RWPE1 (cell line): ENCODE measurements around the gene WNT4.

Source experiments
- CTCF ChIA-PET: fragments of 350-600 bp; sonication (Branson Sonifier 250); formaldehyde crosslinking; extraction: SDS; loops from one replicate; lab custom pipeline; 2021; lab: Yijun Ruan, JAX
- POLR2A ChIA-PET: fragments of 400-600 bp; formaldehyde crosslinking; extraction: SDS; loops from one replicate; lab custom pipeline; 2020; ENCODE audit warnings: antibody characterized with exemption; ENCODE audit not compliant: low non-redundant PET; lab: Yijun Ruan, JAX
- DNase-seq: peaks from one replicate; pipeline ENCODE4 v3.0.0; 2012; ENCODE audit warnings: low spot score
- H3K27ac ChIP-seq: fragments of 450-650 bp; 2 replicates; pipeline ENCODE4 v1.5.1; 2017
- TF ChIP-seq, protein P1 (sequence below): fragments of 450-650 bp; conservative IDR thresholded peaks from 2 replicates; pipeline ENCODE4 v1.5.1; 2017; ENCODE audit warnings: low read depth, mild to moderate bottlenecking

Gene WNT4

DNA sequence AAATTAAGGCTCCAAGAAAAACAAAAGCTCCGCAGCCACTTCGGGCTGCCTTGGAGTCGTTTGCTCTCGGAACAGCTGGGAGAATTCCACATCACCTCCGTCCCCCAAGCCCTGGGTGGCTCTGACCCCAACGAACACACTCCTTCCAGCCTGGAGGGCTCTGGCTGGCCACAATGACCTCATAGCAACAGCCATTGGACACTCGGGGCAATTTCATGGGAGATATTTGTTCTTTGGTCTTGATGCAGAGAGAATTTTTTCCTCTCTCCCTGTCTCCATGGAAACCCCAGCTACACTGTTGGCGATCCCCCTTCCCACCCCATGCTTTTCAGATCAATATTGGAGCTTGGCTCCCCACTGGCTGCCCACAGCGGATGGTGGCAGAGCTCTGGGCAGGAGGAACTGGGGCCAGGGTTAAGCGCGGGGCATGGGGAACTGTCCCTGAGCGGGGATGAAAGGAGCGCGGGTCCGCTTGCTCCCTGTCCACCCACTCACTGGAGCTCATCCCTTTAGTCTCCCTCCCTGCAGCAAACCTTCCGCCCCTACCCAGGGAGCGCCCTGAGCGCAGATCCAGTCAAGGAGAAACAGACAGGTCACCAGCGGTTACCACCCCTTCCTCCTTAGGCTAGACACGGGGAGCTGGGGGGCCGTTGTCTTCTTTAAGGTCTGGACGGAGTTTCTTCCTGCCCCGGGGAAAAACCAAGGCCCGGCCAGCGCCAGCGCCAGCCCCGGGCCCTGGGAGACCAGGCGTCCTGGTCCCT is 1.2 kb downstream of the WNT4 start:
- ChIA-PET POLR2A (no interaction called here), CTCF (interaction anchor here (0.7 kb wide), 2 partner anchors 53 to 262 kb away, joined by 3 read pairs; no protein-coding TSS in a partner anchor)
- TF ChIP-seq, protein P1, sequence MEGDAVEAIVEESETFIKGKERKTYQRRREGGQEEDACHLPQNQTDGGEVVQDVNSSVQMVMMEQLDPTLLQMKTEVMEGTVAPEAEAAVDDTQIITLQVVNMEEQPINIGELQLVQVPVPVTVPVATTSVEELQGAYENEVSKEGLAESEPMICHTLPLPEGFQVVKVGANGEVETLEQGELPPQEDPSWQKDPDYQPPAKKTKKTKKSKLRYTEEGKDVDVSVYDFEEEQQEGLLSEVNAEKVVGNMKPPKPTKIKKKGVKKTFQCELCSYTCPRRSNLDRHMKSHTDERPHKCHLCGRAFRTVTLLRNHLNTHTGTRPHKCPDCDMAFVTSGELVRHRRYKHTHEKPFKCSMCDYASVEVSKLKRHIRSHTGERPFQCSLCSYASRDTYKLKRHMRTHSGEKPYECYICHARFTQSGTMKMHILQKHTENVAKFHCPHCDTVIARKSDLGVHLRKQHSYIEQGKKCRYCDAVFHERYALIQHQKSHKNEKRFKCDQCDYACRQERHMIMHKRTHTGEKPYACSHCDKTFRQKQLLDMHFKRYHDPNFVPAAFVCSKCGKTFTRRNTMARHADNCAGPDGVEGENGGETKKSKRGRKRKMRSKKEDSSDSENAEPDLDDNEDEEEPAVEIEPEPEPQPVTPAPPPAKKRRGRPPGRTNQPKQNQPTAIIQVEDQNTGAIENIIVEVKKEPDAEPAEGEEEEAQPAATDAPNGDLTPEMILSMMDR = no peak
- no peak for DNase-seq
- peak overlapping the region; percentile 88 for H3K27ac ChIP-seq

DNA sequence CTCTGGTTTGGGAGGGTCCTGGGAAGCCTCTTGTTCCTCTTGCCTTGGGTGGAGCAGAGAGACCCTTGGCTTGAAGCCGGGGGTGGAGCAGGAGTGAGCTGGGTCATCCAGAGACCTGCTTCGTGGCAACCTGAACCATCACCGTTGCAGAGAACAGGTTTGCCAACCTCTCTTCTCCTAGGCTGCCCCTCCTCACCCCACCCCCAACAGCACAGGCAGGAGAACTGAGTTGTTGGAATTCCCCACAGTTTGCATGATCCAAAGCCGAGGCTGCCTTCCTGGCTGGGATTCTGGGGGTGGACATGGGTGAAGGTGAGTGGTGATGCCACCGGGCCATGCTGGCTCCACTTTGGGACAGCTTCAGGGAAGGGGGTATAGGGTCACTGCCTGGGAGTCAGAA is 2.2 kb downstream of the WNT4 start:
- H3K27ac ChIP-seq = peak overlapping the region; percentile 99
- CTCF ChIA-PET = interaction anchor here (0.7 kb wide), 1 partner anchor 246 kb away, joined by 3 read pairs; no protein-coding TSS in a partner anchor
- DNase-seq = no peak
- TF ChIP-seq, protein P1 = no peak
- POLR2A ChIA-PET = no interaction called here

DNA sequence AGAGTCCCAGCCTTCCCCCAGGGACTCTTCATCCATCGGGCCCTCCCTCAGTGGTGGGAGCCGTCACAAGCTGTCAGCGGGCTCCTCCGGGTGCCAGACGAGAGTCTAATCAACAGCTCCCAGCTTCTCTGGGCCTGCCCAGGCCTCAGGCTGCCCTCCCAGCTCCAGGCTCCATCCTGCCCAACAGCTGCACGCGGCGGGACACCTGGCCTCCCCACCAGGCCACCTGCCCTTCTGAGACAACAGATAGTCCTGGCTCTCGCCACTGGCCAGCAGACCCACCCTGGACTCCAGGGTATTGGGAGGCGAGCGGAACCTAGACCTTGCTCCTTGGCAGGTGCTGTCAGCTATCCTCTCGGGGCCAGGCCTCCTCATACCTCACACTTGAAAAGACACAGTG is 3.1 kb downstream of the WNT4 start:
- ChIA-PET POLR2A (no interaction called here), CTCF (interaction anchor here (0.5 to 1.0 kb wide), 2 partner anchors 8 to 94 kb away, joined by 3 to 5 read pairs; no protein-coding TSS in a partner anchor)
- DNase-seq = no peak
- H3K27ac ChIP-seq = peak overlapping the region; percentile 99
- TF ChIP-seq, protein P1 = no peak

DNA sequence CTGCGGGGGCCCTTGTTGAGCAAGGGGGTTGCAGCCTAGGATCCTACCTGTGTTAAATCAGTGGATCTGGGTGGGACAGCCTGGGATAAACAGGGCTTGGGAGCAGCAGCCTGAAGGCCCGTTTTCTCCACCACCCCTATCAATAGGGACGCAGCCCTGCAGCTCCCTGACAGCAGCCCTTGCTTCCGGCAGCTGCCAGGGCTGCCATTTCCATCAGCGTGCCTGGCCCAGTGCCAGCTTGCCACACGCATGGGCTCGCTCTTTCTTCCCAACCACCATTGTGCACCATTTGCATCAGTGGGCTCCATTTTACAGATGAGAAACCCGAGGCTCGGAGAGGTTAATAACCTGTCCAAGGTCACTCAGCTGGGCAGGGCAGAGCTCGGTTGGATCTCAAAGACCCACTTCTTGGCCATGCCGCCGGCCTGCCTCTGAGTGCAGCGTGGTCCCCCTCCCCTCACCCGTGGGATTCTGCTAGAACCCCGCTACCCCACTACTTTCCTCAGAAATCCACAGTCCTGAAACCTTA is 3.8 kb downstream of the WNT4 start:
- POLR2A ChIA-PET = no interaction called here
- no peak for DNase-seq

DNA sequence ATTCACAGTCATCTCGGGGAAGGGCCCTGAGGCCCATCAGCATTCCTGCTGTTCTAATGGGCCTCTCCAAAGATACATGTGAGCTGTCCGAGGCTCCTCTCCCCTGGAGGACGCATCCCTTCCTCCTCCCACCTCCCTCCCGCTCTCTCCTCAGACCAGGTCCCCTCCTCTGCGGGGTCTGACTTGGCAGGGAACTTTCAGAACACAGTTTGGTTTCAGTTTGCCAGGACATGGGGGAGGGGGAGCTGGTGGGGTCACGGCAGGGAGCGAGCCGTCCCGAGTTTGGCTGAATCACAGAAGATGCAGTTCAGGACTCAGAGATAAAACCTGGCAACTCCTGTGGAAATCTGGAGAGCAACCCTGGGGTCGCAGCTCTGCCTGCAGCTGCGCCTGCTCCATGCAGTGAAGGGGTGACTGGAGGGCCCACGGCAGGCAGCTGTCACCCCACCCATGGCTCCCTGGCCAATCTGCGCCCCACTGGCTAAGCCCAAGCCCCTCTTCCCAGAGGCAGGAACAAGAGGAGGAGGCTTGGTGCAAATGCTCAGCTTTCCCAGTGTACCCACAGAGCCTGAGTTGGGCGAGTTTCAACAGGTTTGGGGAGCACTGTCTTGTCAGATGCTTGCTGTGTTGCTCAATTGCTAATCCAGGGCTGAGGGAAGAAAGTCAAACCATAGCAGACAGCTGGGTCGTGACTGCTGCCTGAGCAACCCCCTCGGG is 5.7 kb downstream of the WNT4 start:
- TF ChIP-seq, protein P1 = no peak
- peak; percentile 87 for DNase-seq
- ChIA-PET CTCF (interaction anchor here (1.2 kb wide), 2 partner anchors 278 to 279 kb away, joined by 3 to 7 read pairs; no protein-coding TSS in a partner anchor), POLR2A (no interaction called here)
- H3K27ac ChIP-seq = peak overlapping the region; percentile 99

More for the DNA sequence above, 3.8 kb downstream of the WNT4 start:
- CTCF ChIA-PET = interaction anchor here (0.5 to 1.0 kb wide), 2 partner anchors 7 to 95 kb away, joined by 3 to 5 read pairs; no protein-coding TSS in a partner anchor
- TF ChIP-seq, protein P1 = no peak
- peak overlapping the region; percentile 99 for H3K27ac ChIP-seq

DNA sequence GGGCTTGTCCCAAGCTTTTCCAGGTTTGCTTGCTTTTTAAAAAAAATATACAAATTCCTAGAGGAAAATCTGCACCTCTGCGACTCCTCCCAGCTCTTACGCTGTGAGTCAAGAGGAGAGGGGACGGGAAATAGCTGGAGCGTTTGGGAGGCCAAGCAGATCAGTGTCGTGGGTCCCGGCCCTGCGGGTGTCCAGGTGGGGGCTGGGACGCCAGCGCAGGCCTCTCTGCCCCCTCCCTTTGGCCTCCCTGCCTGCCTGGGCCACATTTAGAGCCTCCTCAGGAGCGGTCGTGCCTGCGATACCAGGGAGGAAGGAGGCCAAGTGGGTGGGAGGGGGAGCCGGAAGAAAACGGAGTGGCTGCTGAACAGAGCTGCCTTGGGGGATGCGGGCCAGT is 9.0 kb downstream of the WNT4 start:
- peak overlapping the region; percentile 99 for H3K27ac ChIP-seq
- DNase-seq = no peak
- ChIA-PET POLR2A (no interaction called here), CTCF (interaction anchor here (2.6 kb wide), 1 partner anchor 282 kb away, joined by 17 read pairs; no protein-coding TSS in a partner anchor)
- TF ChIP-seq, protein P1 = no peak
